IMR-90 (cell line): Measurements from ENCODE around the gene HSPG2. TPM values are rescaled to one million over a fixed set of nuclear protein-coding genes. Genes with fewer than 3 reads are reported as not detected.

Experiments used
- ATAC-seq: fragments of 200-7000 bp; cut with Tn5 transposase; 2 replicates; pipeline ENCODE4 v1.9.1; 2020; ENCODE audit warnings: low read depth, mild to moderate bottlenecking, moderate library complexity
- BruUV-seq: library from RNA; stranded (reverse); fragments of 400-500 nt; replicated peaks from 2 replicates; lab custom pipeline; 2021; lab: Mats Ljungman, UMichigan
- CTCF ChIA-PET: fragments of 300-600 bp; formaldehyde crosslinking; extraction: SDS; loops from one replicate; lab custom pipeline; 2021; ENCODE audit warnings: antibody characterized with exemption; lab: Yijun Ruan, JAX
- POLR2A ChIA-PET: fragments of 300-600 bp; sonication (Branson Sonifier 250); formaldehyde crosslinking; loops from one replicate; lab custom pipeline; 2022; ENCODE audit warnings: antibody characterized with exemption; ENCODE audit not compliant: unreplicated experiment; lab: Charles Lee
- DNase-seq: peaks from one replicate; pipeline ENCODE4 v3.0.0; 2013
- H2AFZ ChIP-seq: replicated peaks from 2 replicates; pipeline ENCODE3; 2013; ENCODE audit warnings: low read length, mild to moderate bottlenecking; ENCODE audit not compliant: poor library complexity
- H2AK5ac ChIP-seq: 2 replicates; pipeline ENCODE4 v1.6.1; 2013; ENCODE audit warnings: low read depth, low read length, inconsistent platforms
- H2AK9ac ChIP-seq: replicated peaks from 2 replicates; pipeline ENCODE3; 2013; ENCODE audit warnings: mild to moderate bottlenecking, low read depth, low read length, moderate library complexity; ENCODE audit not compliant: poor library complexity
- H2BK120ac ChIP-seq: 2 replicates; pipeline ENCODE4 v1.6.1; 2013; ENCODE audit warnings: low read depth, low read length, inconsistent platforms
- H2BK15ac ChIP-seq: 3 replicates; pipeline ENCODE4 v1.6.1; 2013; ENCODE audit warnings: low read depth, low read length, inconsistent platforms
- H2BK20ac ChIP-seq: 2 replicates; pipeline ENCODE4 v1.6.1; 2013; ENCODE audit warnings: low read depth, mild to moderate bottlenecking, inconsistent platforms, low read length, moderate library complexity
- H2BK5ac ChIP-seq: 2 replicates; pipeline ENCODE4 v1.6.1; 2013; ENCODE audit warnings: mild to moderate bottlenecking, low read depth, low read length, inconsistent platforms; ENCODE audit not compliant: poor library complexity, severe bottlenecking
- H3K14ac ChIP-seq: replicated peaks from 2 replicates; pipeline ENCODE4 v1.6.1; 2013; ENCODE audit warnings: low read depth, low read length, inconsistent platforms
- H3K18ac ChIP-seq: 2 replicates; pipeline ENCODE4 v1.6.1; 2013; ENCODE audit warnings: low read depth, low read length, control low read depth
- H3K23ac ChIP-seq: 2 replicates; pipeline ENCODE4 v1.6.1; 2013; ENCODE audit warnings: low read depth, low read length, inconsistent platforms
- H3K27ac ChIP-seq: 2 replicates; pipeline ENCODE4 v1.5.1; 2013; ENCODE audit warnings: mild to moderate bottlenecking, control low read depth, low read length; ENCODE audit not compliant: insufficient read depth
- H3K27me3 ChIP-seq: 2 replicates; pipeline ENCODE4 v1.6.1; 2013; ENCODE audit warnings: low read length; ENCODE audit not compliant: control insufficient read depth, insufficient read depth
- H3K36me3 ChIP-seq: 2 replicates; pipeline ENCODE4 v1.6.1; 2013; ENCODE audit warnings: low read length, mixed read lengths; ENCODE audit not compliant: control insufficient read depth, insufficient read depth
- H3K4ac ChIP-seq: 2 replicates; pipeline ENCODE4 v1.6.1; 2013; ENCODE audit warnings: low read depth, low read length, inconsistent platforms
- H3K4me1 ChIP-seq: 2 replicates; pipeline ENCODE4 v1.6.1; 2013; ENCODE audit warnings: low read length, mixed read lengths; ENCODE audit not compliant: control insufficient read depth, insufficient read depth
- H3K4me2 ChIP-seq: 2 replicates; pipeline ENCODE4 v1.6.1; 2013; ENCODE audit warnings: low read depth, mild to moderate bottlenecking, control low read depth, low read length, moderate library complexity
- H3K4me3 ChIP-seq: 2 replicates; pipeline ENCODE4 v1.5.1; 2013; ENCODE audit warnings: low read depth, mild to moderate bottlenecking, control low read depth, low read length, moderate library complexity; ENCODE audit not compliant: insufficient read depth
- H3K56ac ChIP-seq: 2 replicates; pipeline ENCODE4 v1.6.1; 2013; ENCODE audit warnings: low read length, inconsistent platforms; ENCODE audit not compliant: insufficient read depth; ENCODE audit errors: extremely low read depth
- H3K79me1 ChIP-seq, 2 experiments: 2 replicates each; pipeline ENCODE4 v1.6.1; 2013; ENCODE audit warnings: low read length in 2 of 2, inconsistent platforms in 1 of 2, low read depth in 1 of 2
- H3K9ac ChIP-seq: 2 replicates; pipeline ENCODE4 v1.6.1; 2013; ENCODE audit warnings: low read depth, low read length, control low read depth
- H3K9me1 ChIP-seq: 2 replicates; pipeline ENCODE4 v1.6.1; 2013; ENCODE audit warnings: low read length, inconsistent platforms; ENCODE audit not compliant: insufficient read depth
- H3K9me3 ChIP-seq: 2 replicates; pipeline ENCODE4 v1.6.1; 2013; ENCODE audit warnings: low read length; ENCODE audit not compliant: control insufficient read depth, insufficient read depth
- H4K20me1 ChIP-seq: 2 replicates; pipeline ENCODE4 v1.6.1; 2013; ENCODE audit warnings: low read length, inconsistent platforms; ENCODE audit not compliant: insufficient read depth
- H4K5ac ChIP-seq: 2 replicates; pipeline ENCODE4 v1.6.1; 2013; ENCODE audit warnings: mild to moderate bottlenecking, low read depth, low read length, control low read depth
- H4K8ac ChIP-seq, 2 experiments: 2 replicates each; pipeline ENCODE4 v1.6.1; 2013; ENCODE audit warnings: low read depth in 2 of 2, low read length in 2 of 2, control low read depth in 1 of 2, inconsistent platforms in 1 of 2
- H4K91ac ChIP-seq: 2 replicates; pipeline ENCODE4 v1.6.1; 2013; ENCODE audit warnings: low read depth, low read length, inconsistent platforms; ENCODE audit not compliant: insufficient read depth
- BHLHE40 ChIP-seq: fragments of 150-350 bp; IDR thresholded peaks from 2 replicates; pipeline ENCODE4 v1.6.1; 2016; ENCODE audit warnings: mild to moderate bottlenecking, low read depth, low read length
- CEBPB ChIP-seq: IDR thresholded peaks from 2 replicates; pipeline ENCODE4 v1.6.1; 2012; ENCODE audit warnings: low read depth, low read length, improper control_type of control experiment
- CHD1 ChIP-seq: IDR thresholded peaks from 2 replicates; pipeline ENCODE4 v1.6.1; 2012; ENCODE audit warnings: low read depth, low read length, improper control_type of control experiment
- FOS ChIP-seq: fragments of 150-350 bp; IDR thresholded peaks from 2 replicates; pipeline ENCODE4 v1.6.1; 2016; ENCODE audit warnings: low read depth, low read length
- MAFK ChIP-seq: IDR thresholded peaks from 2 replicates; pipeline ENCODE4 v1.6.1; 2012; ENCODE audit warnings: low read depth, low read length, improper control_type of control experiment
- MXI1 ChIP-seq: IDR thresholded peaks from 2 replicates; pipeline ENCODE4 v1.6.1; 2012; ENCODE audit warnings: low read depth, mild to moderate bottlenecking, low read length, moderate library complexity, borderline replicate concordance
- POLR2A ChIP-seq: IDR thresholded peaks from 2 replicates; pipeline ENCODE4 v1.6.1; 2012; ENCODE audit warnings: mild to moderate bottlenecking, low read depth, low read length
- RAD21 ChIP-seq: IDR thresholded peaks from 2 replicates; pipeline ENCODE4 v1.6.1; 2012; ENCODE audit warnings: low read length, improper control_type of control experiment
- RCOR1 ChIP-seq: IDR thresholded peaks from 2 replicates; pipeline ENCODE4 v1.6.1; 2012; ENCODE audit warnings: mild to moderate bottlenecking, low read length, improper control_type of control experiment; ENCODE audit not compliant: insufficient replicate concordance
- SMC3 ChIP-seq: fragments of 150-350 bp; IDR thresholded peaks from 2 replicates; pipeline ENCODE4 v1.6.1; 2016; ENCODE audit warnings: low read depth, mild to moderate bottlenecking, antibody characterized with exemption, low read length, moderate library complexity
- WGBS, 2 experiments: methylation state at CpG; one replicate each; pipeline versions ENCODE4 v1.1.5 to v1.1.7; 2013; ENCODE audit warnings: missing lambda C conversion rate in 2 of 2; ENCODE audit not compliant: insufficient read length in 1 of 2; ENCODE audit errors: extremely low coverage in 2 of 2; 5-methylcytosine and 5-hydroxymethylcytosine counted together
- dilution Hi-C: fragments of 300-500 bp; cut with HindIII; formaldehyde crosslinking; loops from one replicate; pipeline ENCODE4 v1.14.3; 2018; ENCODE audit warnings: low sequenced_read_pairs; ENCODE audit not compliant: unreplicated experiment
- in situ Hi-C: fragments of 300-500 bp; cut with MboI; formaldehyde crosslinking; loops from 3 replicates; pipeline ENCODE4 v1.14.3; 2019; ENCODE audit warnings: low sequenced_read_pairs, inconsistent platforms, mixed read lengths
- intact Hi-C: fragments of 100-400 bp; cut with micrococcal nuclease; formaldehyde crosslinking; loops from 2 replicates; pipeline ENCODE4 v1.10.0; 2022
- polyA plus RNA-seq, 3 experiments: library from polyadenylated mRNA; depleted of rRNA; stranded (reverse); fragments of >200 nt; gene quantifications; 2 replicates each; pipeline ENCODE4 v1.2.3, GENCODE V29; 2012; ENCODE audit warnings: low replicate concordance in 1 of 3
- total RNA-seq: library from RNA; depleted of rRNA; stranded (reverse); fragments of >200 nt; gene quantifications from 2 replicates; pipeline ENCODE4 v1.2.3, GENCODE V29; 2012
- TF ChIP-seq, protein P1 (sequence below): fragments of 150-350 bp; IDR thresholded peaks from 2 replicates; pipeline ENCODE4 v1.6.1; 2016; ENCODE audit warnings: low read depth, mild to moderate bottlenecking, low read length, moderate library complexity, borderline replicate concordance
- TF ChIP-seq, protein P2 (sequence below): conservative IDR thresholded peaks from 2 replicates; pipeline ENCODE4 v1.5.1; 2012; ENCODE audit warnings: mild to moderate bottlenecking, low read depth, low read length, improper control_type of control experiment
- TF ChIP-seq, protein P3 (sequence below): fragments of 150-350 bp; IDR thresholded peaks from 2 replicates; pipeline ENCODE4 v1.6.1; 2017; ENCODE audit warnings: mild to moderate bottlenecking, antibody characterized with exemption, low read length, low read depth

HSPG2 gene
- total and polyA plus RNA-seq, 2 of the 4 experiments (the other 2 are of a cell fraction) = 15.8 to 94.0 TPM

DNA sequence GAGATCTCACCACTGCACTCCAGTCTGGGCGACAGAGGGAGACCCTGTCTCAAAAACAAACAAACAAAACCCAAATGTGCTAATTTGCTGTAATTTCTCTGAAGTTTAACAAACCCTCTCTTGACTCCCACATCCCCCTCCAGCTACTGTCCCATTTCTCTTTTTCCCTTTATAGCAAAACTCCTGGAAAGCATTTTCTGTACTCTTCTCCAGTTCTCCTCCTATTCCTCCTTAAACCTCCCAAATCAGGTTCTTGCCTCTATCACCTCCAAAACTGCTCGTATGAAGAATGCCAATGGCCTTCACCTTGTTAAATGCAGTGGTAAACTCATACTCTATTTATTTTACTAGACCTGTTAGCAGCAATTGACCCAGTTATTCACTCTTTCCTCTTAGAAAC lies 150.5 kb downstream of the HSPG2 start:
- peaks cover 6% of the 10 kb centered on the region for H4K20me1 ChIP-seq
- no peak for DNase-seq
- no peak overlapping the region for H4K91ac ChIP-seq
- no peak overlapping the region for H3K4me2 ChIP-seq
- dilution Hi-C loops = no loop called here
- no peaks in the 10 kb centered on the region for H3K9me1 ChIP-seq
- WGBS, 2 experiments = 86% methylated on average over 1 of the region's 2 CpGs; no CpG with 5 or more reads in 1 of the 2 experiments
- H2BK15ac ChIP-seq = no peak overlapping the region
- H2AK5ac ChIP-seq = no peak overlapping the region
- no peak overlapping the region for H3K9ac ChIP-seq
- ChIA-PET CTCF (no interaction called here), POLR2A (no interaction called here)
- H3K4me1 ChIP-seq = no peaks in the 10 kb centered on the region
- no peak overlapping the region for H3K23ac ChIP-seq
- no peak overlapping the region for H3K4ac ChIP-seq
- no peak overlapping the region for H2BK20ac ChIP-seq
- no TSS peak for BruUV-seq
- H2AK9ac ChIP-seq = no peak overlapping the region
- H3K27me3 ChIP-seq = no peaks in the 10 kb centered on the region
- no peak overlapping the region for H3K27ac ChIP-seq
- intact Hi-C loops = loop anchor here (10.0 kb wide), 1 partner anchor 148 kb away; the partner anchor contains the start of gene HSPG2
- H4K8ac ChIP-seq = no peak overlapping the region
- H2BK120ac ChIP-seq = no peak overlapping the region
- H3K36me3 ChIP-seq = no peaks in the 10 kb centered on the region
- H3K56ac ChIP-seq = no peak overlapping the region
- no peaks in the 10 kb centered on the region for H3K9me3 ChIP-seq
- no peak for TF ChIP-seq POLR2A
- TF ChIP-seq, protein P1, sequence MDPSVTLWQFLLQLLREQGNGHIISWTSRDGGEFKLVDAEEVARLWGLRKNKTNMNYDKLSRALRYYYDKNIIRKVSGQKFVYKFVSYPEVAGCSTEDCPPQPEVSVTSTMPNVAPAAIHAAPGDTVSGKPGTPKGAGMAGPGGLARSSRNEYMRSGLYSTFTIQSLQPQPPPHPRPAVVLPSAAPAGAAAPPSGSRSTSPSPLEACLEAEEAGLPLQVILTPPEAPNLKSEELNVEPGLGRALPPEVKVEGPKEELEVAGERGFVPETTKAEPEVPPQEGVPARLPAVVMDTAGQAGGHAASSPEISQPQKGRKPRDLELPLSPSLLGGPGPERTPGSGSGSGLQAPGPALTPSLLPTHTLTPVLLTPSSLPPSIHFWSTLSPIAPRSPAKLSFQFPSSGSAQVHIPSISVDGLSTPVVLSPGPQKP = no peak
- TF ChIP-seq BHLHE40 = no peak
- no peak for TF ChIP-seq RAD21
- TF ChIP-seq CEBPB = no peak
- TF ChIP-seq, protein P2, sequence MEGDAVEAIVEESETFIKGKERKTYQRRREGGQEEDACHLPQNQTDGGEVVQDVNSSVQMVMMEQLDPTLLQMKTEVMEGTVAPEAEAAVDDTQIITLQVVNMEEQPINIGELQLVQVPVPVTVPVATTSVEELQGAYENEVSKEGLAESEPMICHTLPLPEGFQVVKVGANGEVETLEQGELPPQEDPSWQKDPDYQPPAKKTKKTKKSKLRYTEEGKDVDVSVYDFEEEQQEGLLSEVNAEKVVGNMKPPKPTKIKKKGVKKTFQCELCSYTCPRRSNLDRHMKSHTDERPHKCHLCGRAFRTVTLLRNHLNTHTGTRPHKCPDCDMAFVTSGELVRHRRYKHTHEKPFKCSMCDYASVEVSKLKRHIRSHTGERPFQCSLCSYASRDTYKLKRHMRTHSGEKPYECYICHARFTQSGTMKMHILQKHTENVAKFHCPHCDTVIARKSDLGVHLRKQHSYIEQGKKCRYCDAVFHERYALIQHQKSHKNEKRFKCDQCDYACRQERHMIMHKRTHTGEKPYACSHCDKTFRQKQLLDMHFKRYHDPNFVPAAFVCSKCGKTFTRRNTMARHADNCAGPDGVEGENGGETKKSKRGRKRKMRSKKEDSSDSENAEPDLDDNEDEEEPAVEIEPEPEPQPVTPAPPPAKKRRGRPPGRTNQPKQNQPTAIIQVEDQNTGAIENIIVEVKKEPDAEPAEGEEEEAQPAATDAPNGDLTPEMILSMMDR = no peak
- no peak for TF ChIP-seq FOS
- no peak for TF ChIP-seq MXI1
- no peak for TF ChIP-seq CHD1
- TF ChIP-seq SMC3 = no peak
- TF ChIP-seq MAFK = no peak
- TF ChIP-seq RCOR1 = no peak
- TF ChIP-seq, protein P3, sequence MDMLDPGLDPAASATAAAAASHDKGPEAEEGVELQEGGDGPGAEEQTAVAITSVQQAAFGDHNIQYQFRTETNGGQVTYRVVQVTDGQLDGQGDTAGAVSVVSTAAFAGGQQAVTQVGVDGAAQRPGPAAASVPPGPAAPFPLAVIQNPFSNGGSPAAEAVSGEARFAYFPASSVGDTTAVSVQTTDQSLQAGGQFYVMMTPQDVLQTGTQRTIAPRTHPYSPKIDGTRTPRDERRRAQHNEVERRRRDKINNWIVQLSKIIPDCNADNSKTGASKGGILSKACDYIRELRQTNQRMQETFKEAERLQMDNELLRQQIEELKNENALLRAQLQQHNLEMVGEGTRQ = no peak
- H3K14ac ChIP-seq = no peak overlapping the region
- no peak overlapping the region for H3K4me3 ChIP-seq
- H2AFZ ChIP-seq = no peak overlapping the region
- no peak overlapping the region for H4K5ac ChIP-seq
- no peak overlapping the region for H2BK5ac ChIP-seq
- H3K79me1 ChIP-seq = peaks cover 0 to 8% of the 10 kb centered on the region in 2 experiments; a peak in 3 of 4 replicates
- no peak overlapping the region for H3K18ac ChIP-seq
- in situ Hi-C loops = no loop called here
- ATAC-seq = no peak
